Neural cell (in vitro differentiated cells): ENCODE data around the gene PRSS21. TPM values are rescaled to one million over a fixed set of nuclear protein-coding genes. Genes with fewer than 3 reads are reported as not detected.

Source experiments
- H2AFZ ChIP-seq: fragments of 200-600, 300-800 bp; sonication (generic), shearing (Covaris generic); 2 replicates; pipeline ENCODE4 v1.6.0; 2014; ENCODE audit warnings: low read depth, mild to moderate bottlenecking, antibody characterized with exemption, low read length, moderate library complexity
- H3F3A ChIP-seq: fragments of 200-600 bp; shearing (Covaris generic); 2 replicates; pipeline ENCODE4 v1.6.1; 2016; ENCODE audit warnings: mild to moderate bottlenecking, moderate library complexity, mixed read lengths, antibody characterized with exemption, low read length; ENCODE audit not compliant: insufficient read depth, poor library complexity, severe bottlenecking
- H3K27ac ChIP-seq: fragments of 200-600, 300-800 bp; sonication (generic), shearing (Covaris generic); 2 replicates; pipeline ENCODE4 v1.5.1; 2014; ENCODE audit warnings: mild to moderate bottlenecking, low read length, moderate library complexity
- H3K27me3 ChIP-seq: fragments of 300-800, 200-600 bp; sonication (generic), shearing (Covaris generic); 2 replicates; pipeline ENCODE4 v1.6.0; 2014; ENCODE audit warnings: mild to moderate bottlenecking, low read depth, low read length, moderate library complexity; ENCODE audit not compliant: insufficient read depth
- H3K36me3 ChIP-seq: fragments of 300-800, 200-600 bp; sonication (generic), shearing (Covaris generic); 2 replicates; pipeline ENCODE4 v1.5.1; 2014; ENCODE audit warnings: mild to moderate bottlenecking, antibody characterized with exemption, low read length, moderate library complexity; ENCODE audit not compliant: insufficient read depth
- H3K4me2 ChIP-seq: fragments of 300-800, 200-600 bp; sonication (generic), shearing (Covaris generic); 2 replicates; pipeline ENCODE4 v1.6.0; 2014; ENCODE audit warnings: mild to moderate bottlenecking, low read length
- H3K4me3 ChIP-seq: fragments of 300-800, 200-600 bp; sonication (generic), shearing (Covaris generic); 2 replicates; pipeline ENCODE4 v1.5.1; 2014; ENCODE audit warnings: mild to moderate bottlenecking, low read length, moderate library complexity
- H3K79me2 ChIP-seq: fragments of 200-600 bp; shearing (Covaris generic); replicated peaks from 2 replicates; pipeline ENCODE4 v1.6.0; 2014; ENCODE audit warnings: mild to moderate bottlenecking, low read length, moderate library complexity; ENCODE audit not compliant: insufficient read depth
- H3K9ac ChIP-seq: fragments of 300-800, 200-600 bp; sonication (generic), shearing (Covaris generic); 2 replicates; pipeline ENCODE4 v1.6.1; 2016; ENCODE audit warnings: mild to moderate bottlenecking, low read length, mixed read lengths
- H3K9me2 ChIP-seq: fragments of 200-600 bp; shearing (Covaris generic); 2 replicates; pipeline ENCODE4 v1.6.1; 2016; ENCODE audit warnings: mild to moderate bottlenecking, low read length, mixed read lengths; ENCODE audit not compliant: insufficient read depth
- H3K9me3 ChIP-seq: fragments of 200-600, 300-800 bp; sonication (generic), shearing (Covaris generic); 2 replicates; pipeline ENCODE4 v1.6.1; 2016; ENCODE audit warnings: mild to moderate bottlenecking, mixed run types, low read length, moderate library complexity, mixed read lengths
- H4K20me1 ChIP-seq: fragments of 200-600 bp; shearing (Covaris generic); 2 replicates; pipeline ENCODE4 v1.6.1; 2016; ENCODE audit warnings: mild to moderate bottlenecking, mixed run types; ENCODE audit not compliant: insufficient read depth
- CTCF ChIP-seq: fragments of 450-650 bp; IDR thresholded peaks from 2 replicates; pipeline ENCODE4 v1.5.1; 2014; ENCODE audit warnings: antibody characterized with exemption, mild to moderate bottlenecking, moderate library complexity; ENCODE audit not compliant: poor library complexity, severe bottlenecking
- EP300 ChIP-seq: fragments of 450-650 bp; conservative IDR thresholded peaks from 2 replicates; pipeline ENCODE4 v1.6.1; 2014; ENCODE audit warnings: antibody characterized with exemption, mild to moderate bottlenecking, moderate library complexity; ENCODE audit not compliant: poor library complexity, severe bottlenecking
- EZH2 ChIP-seq: fragments of 200-600, 300-800 bp; shearing (Covaris generic), sonication (generic); IDR thresholded peaks from 2 replicates; pipeline ENCODE4 v1.6.1; 2014; ENCODE audit warnings: antibody characterized with exemption, low read length, borderline replicate concordance, mild to moderate bottlenecking; ENCODE audit not compliant: insufficient read depth, poor library complexity, severe bottlenecking
- MXI1 ChIP-seq: fragments of 450-650 bp; conservative IDR thresholded peaks from 2 replicates; pipeline ENCODE4 v1.6.1; 2014; ENCODE audit warnings: antibody characterized with exemption, mild to moderate bottlenecking; ENCODE audit not compliant: poor library complexity, severe bottlenecking
- POLR2AphosphoS5 ChIP-seq: IDR thresholded peaks from 2 replicates; pipeline ENCODE4 v1.6.1; 2012
- RAD21 ChIP-seq: fragments of 450-650 bp; conservative IDR thresholded peaks from 2 replicates; pipeline ENCODE4 v1.6.1; 2014; ENCODE audit warnings: antibody characterized with exemption, mild to moderate bottlenecking, moderate library complexity
- SMC3 ChIP-seq: fragments of 450-650 bp; conservative IDR thresholded peaks from 2 replicates; pipeline ENCODE4 v1.6.1; 2014; ENCODE audit warnings: antibody characterized with exemption, mild to moderate bottlenecking, moderate library complexity; ENCODE audit not compliant: poor library complexity
- TAF1 ChIP-seq: IDR thresholded peaks from 2 replicates; pipeline ENCODE4 v1.6.1; 2012; ENCODE audit warnings: low read depth
- polyA plus RNA-seq: library from polyadenylated mRNA; depleted of rRNA; stranded (reverse); fragments of >200 nt; gene quantifications from 2 replicates; pipeline ENCODE4 v1.2.3, GENCODE V29; 2014
- TF ChIP-seq, protein P1 (sequence below): IDR thresholded peaks from 2 replicates; pipeline ENCODE4 v1.6.1; 2012; ENCODE audit warnings: borderline replicate concordance

The PRSS21 gene
- polyA plus RNA-seq, 1 donor from 2014 or later, result not detected

GRCh38 chr16:2822158-2822495 lies 5.1 kb downstream of the PRSS21 start:
- H3K27me3 ChIP-seq, result no peaks in the 10 kb centered on the region
- no peak overlapping the region for H3K4me2 ChIP-seq
- no peak overlapping the region for H3K27ac ChIP-seq
- H3F3A ChIP-seq, result no peaks in the 10 kb centered on the region
- H4K20me1 ChIP-seq, result no peaks in the 10 kb centered on the region
- no peaks in the 10 kb centered on the region for H3K79me2 ChIP-seq
- no peak overlapping the region for H3K4me3 ChIP-seq
- TF ChIP-seq SMC3, result no peak
- TF ChIP-seq MXI1, result no peak
- TF ChIP-seq, protein P1, sequence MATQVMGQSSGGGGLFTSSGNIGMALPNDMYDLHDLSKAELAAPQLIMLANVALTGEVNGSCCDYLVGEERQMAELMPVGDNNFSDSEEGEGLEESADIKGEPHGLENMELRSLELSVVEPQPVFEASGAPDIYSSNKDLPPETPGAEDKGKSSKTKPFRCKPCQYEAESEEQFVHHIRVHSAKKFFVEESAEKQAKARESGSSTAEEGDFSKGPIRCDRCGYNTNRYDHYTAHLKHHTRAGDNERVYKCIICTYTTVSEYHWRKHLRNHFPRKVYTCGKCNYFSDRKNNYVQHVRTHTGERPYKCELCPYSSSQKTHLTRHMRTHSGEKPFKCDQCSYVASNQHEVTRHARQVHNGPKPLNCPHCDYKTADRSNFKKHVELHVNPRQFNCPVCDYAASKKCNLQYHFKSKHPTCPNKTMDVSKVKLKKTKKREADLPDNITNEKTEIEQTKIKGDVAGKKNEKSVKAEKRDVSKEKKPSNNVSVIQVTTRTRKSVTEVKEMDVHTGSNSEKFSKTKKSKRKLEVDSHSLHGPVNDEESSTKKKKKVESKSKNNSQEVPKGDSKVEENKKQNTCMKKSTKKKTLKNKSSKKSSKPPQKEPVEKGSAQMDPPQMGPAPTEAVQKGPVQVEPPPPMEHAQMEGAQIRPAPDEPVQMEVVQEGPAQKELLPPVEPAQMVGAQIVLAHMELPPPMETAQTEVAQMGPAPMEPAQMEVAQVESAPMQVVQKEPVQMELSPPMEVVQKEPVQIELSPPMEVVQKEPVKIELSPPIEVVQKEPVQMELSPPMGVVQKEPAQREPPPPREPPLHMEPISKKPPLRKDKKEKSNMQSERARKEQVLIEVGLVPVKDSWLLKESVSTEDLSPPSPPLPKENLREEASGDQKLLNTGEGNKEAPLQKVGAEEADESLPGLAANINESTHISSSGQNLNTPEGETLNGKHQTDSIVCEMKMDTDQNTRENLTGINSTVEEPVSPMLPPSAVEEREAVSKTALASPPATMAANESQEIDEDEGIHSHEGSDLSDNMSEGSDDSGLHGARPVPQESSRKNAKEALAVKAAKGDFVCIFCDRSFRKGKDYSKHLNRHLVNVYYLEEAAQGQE, result no peak
- TF ChIP-seq TAF1, result no peak
- no peak for TF ChIP-seq EZH2
- TF ChIP-seq EP300, result no peak
- TF ChIP-seq CTCF, result no peak
- TF ChIP-seq POLR2AphosphoS5, result no peak
- no peak for TF ChIP-seq RAD21
- H3K9me3 ChIP-seq, result no peaks in the 10 kb centered on the region
- H2AFZ ChIP-seq, result no peak overlapping the region
- H3K36me3 ChIP-seq, result no peaks in the 10 kb centered on the region
- H3K9ac ChIP-seq, result no peak overlapping the region
- H3K9me2 ChIP-seq, result no peaks in the 10 kb centered on the region

DNA sequence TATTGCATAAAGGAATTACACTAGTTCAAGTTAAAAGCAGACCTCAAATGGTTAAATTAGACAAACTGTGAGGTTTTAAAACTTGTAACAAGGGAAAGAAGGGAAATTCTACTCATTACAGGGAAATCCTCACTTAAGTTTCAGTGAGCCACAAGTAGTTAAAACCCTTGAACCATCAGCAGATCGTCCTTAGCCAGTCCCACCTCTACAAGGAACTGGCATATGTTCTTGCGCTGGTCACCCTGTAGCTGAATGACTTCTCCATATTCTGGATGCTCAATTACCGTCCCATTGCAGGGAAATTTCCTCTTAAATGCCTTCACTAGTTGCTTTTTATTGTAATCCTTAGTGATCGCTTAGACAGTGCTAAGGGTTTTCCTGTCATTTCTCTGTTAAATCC lies 5.5 kb downstream of the PRSS21 start:
- no peak for TF ChIP-seq CTCF
- no peak for TF ChIP-seq EZH2
- TF ChIP-seq POLR2AphosphoS5, result no peak
- no peak for TF ChIP-seq SMC3
- TF ChIP-seq TAF1, result no peak
- no peak for TF ChIP-seq RAD21
- no peak for TF ChIP-seq EP300
- TF ChIP-seq, protein P1, result no peak
- TF ChIP-seq MXI1, result no peak

More for the DNA sequence above, 5.5 kb downstream of the PRSS21 start:
- Histone ChIP-seq H2AFZ (no peak overlapping the region), H4K20me1 (no peaks in the 10 kb centered on the region), H3K4me3 (no peak overlapping the region), H3K9ac (no peak overlapping the region), H3K4me2 (no peak overlapping the region), H3F3A (no peaks in the 10 kb centered on the region), H3K36me3 (no peaks in the 10 kb centered on the region), H3K79me2 (no peaks in the 10 kb centered on the region), H3K27me3 (no peaks in the 10 kb centered on the region), H3K27ac (no peak overlapping the region), H3K9me2 (no peaks in the 10 kb centered on the region), H3K9me3 (no peaks in the 10 kb centered on the region)
